ENCODE data around the gene NFATC2.

The NFATC2 gene

GRCh38 chr20:51542571-51543421 lies at the start of gene NFATC2:
TSS of gene NFATC2 (minus strand) at chr20:51542719. CDS start at chr20:51542499, 220 bp downstream.
- peak; percentile 58 for DNase-seq (ENCODE audit: low spot score)

GRCh38 chr20:51591871-51592270 lies 49.4 kb upstream of the NFATC2 start:
- no peak for DNase-seq (ENCODE audit: low spot score)

- no peak for DNase-seq (ENCODE audit: low spot score)
Observed at GRCh38 chr20:51588762-51589161, 46.2 kb upstream of the NFATC2 start.

GRCh38 chr20:51587145-51587544 lies 44.6 kb upstream of the NFATC2 start:
- no peak for DNase-seq (ENCODE audit: low spot score)

GRCh38 chr20:51586005-51586440 lies 43.5 kb upstream of the NFATC2 start:
- peak; percentile 43 for DNase-seq (ENCODE audit: low spot score)

GRCh38 chr20:51585148-51585547 lies 42.6 kb upstream of the NFATC2 start:
- DNase-seq (ENCODE audit: low spot score) = no peak

- DNase-seq (ENCODE audit: low spot score) = no peak
Observed at GRCh38 chr20:51584737-51585136, 42.2 kb upstream of the NFATC2 start.

- DNase-seq (ENCODE audit: low spot score) = no peak
Observed at GRCh38 chr20:51584116-51584515, 41.6 kb upstream of the NFATC2 start.

GRCh38 chr20:51583499-51583898 lies 41.0 kb upstream of the NFATC2 start:
- DNase-seq (ENCODE audit: low spot score) = no peak

- no peak for DNase-seq (ENCODE audit: low spot score)
Observed at GRCh38 chr20:51583073-51583472, 40.6 kb upstream of the NFATC2 start.

GRCh38 chr20:51581571-51581970 lies 39.1 kb upstream of the NFATC2 start:
- DNase-seq (ENCODE audit: low spot score) = no peak

- no peak for DNase-seq (ENCODE audit: low spot score)
Observed at GRCh38 chr20:51579137-51579536, 36.6 kb upstream of the NFATC2 start.

GRCh38 chr20:51578145-51578459 lies 35.6 kb upstream of the NFATC2 start:
- DNase-seq (ENCODE audit: low spot score) = no peak

GRCh38 chr20:51577432-51578144 lies 35.1 kb upstream of the NFATC2 start:
- no peak for DNase-seq (ENCODE audit: low spot score)

GRCh38 chr20:51575486-51575885 lies 33.0 kb upstream of the NFATC2 start:
- no peak for DNase-seq (ENCODE audit: low spot score)

- no peak for DNase-seq (ENCODE audit: low spot score)
Observed at GRCh38 chr20:51574248-51575033, 31.9 kb upstream of the NFATC2 start.

GRCh38 chr20:51573576-51574243 lies 31.2 kb upstream of the NFATC2 start:
- no peak for DNase-seq (ENCODE audit: low spot score)

- DNase-seq (ENCODE audit: low spot score) = no peak
Observed at GRCh38 chr20:51571460-51571794, 28.9 kb upstream of the NFATC2 start.

GRCh38 chr20:51570739-51571459 lies 28.4 kb upstream of the NFATC2 start:
- DNase-seq (ENCODE audit: low spot score) = no peak

- DNase-seq (ENCODE audit: low spot score) = no peak
Observed at GRCh38 chr20:51569815-51570738, 27.6 kb upstream of the NFATC2 start.

Measured in SW480 (cell line).